ENCODE results near the gene POLQ.
"Not testable (repeated sequence)": the region's sequence is repeated elsewhere in the genome, so short reads cannot be mapped to it uniquely, and the experiment has no call there.

The POLQ gene

DNA sequence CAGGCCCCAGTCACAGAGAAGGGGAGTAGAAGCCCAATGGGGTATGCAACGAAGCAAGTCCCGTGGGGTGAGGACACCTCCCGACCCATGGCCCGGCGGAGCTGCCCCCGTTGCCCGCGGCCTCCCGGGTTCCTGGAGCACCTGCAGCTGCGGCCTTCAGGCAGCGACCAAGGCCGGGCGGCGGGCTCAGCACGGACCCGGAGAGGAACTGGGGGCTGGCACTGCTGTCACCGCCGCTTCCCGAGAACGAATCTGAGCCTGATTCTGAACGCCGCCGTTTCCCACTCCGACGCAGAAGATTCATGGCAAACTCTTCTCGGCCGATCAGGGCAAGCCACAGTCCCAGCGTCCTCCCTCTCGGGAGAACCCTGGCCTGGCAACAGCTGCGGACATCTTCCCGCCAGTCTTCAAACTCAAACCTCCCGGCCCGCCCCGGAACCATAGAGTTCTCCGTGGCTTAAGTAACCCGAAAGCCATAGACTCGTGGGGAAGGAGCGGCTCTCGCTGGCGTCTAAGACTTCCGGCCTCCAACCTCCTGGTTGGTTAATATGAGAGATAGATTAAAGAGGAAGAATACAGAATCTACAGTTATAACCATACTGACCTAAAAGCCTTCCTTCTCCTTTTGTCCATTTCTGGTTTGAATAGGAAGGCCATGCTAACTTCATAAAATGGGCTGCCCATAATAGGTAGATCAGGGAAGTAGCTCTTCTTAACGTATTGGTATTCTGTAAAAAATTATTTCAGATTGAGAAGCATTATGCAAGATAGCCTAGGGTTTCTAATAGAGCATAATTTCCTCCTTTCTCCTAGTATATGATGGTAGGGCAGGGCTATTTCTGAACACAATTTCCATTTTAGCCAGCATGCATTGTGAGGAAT, at the start of gene POLQ:
Gene POLQ (minus strand): TSS at position 415 of the 882 bp plus-strand sequence. CDS start 111 bp downstream, at position 304.
- peak; percentile 86 for DNase-seq

DNA sequence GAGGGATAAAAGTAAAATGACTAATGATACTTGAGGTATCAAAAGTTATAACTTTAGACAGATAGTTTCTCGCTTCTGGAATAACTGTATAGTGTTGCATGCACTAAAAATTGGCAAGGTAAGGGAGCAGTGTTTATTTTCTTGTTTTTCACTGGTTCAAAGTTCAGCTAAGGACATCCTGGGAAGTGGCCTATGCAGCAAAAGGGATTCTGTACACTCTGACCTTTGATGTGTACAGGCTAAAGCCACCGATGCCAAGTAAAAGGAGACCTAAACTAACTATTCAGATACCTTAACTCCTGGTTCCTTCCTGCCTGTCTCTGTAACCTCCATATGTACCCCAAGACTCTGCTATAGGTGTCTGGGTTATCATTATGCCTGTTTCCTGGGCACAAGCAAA, 49.1 kb upstream of the POLQ start:
- DNase-seq = no peak

DNA sequence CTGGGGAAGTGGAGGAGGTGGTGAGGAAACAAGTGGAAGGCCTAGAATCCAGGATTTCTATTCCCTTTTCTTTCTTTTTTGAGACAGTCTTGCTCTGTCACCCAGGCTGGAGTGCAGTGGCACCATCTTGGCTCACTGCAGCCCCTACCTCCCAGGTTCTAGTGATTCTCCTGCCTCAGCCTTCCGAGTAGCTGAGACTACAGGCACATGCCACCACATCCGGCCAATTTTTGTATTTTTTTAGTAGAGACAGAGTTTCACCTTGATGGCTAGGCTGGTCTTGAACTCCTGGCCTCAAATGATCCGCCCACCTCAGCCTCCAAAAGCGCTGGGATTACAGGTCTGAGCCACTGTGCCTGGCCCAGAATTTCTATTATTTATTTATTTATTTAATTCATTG, 48.0 kb upstream of the POLQ start:
- not testable (repeated sequence) for DNase-seq

DNA sequence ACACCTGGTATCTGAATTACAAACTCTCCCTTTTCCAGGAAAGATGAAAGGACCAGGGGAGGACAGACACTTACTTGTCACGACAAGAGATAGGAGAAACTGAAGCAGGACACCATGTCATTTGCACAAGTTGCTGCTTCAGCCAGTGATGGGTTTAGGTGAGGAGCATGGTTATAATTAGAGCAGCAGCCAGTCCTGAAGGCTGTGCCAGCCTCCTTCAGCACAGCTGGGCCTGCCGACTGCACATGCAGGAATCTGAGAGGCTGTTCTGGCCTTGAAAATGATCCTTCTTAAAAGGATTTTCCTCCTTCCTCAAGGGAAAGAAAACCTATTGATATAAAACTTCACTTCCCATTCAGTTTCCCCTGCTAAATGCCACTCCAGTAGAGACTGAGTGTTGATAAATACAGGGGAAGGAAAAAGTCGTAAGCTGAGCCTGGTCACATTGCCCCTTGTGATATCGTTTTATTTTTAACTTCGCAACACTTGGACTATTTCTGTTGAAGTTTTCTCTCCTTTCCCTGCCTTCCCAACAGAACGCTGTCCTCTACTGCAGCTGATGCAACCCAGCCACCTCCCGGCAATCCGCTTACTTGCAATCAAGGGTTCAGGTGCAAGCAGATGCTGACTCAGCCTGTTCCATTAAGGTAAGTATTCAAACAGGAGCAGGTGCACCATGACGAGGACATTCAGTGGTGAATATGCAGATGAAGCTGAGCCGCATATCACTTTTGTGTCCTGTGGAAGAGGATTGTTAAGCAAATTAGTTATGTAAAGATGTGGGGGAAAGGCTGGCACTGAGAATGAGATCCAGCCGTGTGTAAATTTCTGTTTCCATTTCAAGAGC, 47.3 kb upstream of the POLQ start, which contains the start of gene FBXO40:
Gene FBXO40 (plus strand): TSS at position 524 of the 847 bp plus-strand sequence. CDS start 27,197 bp downstream, outside the sequence.
- no peak for DNase-seq

DNA sequence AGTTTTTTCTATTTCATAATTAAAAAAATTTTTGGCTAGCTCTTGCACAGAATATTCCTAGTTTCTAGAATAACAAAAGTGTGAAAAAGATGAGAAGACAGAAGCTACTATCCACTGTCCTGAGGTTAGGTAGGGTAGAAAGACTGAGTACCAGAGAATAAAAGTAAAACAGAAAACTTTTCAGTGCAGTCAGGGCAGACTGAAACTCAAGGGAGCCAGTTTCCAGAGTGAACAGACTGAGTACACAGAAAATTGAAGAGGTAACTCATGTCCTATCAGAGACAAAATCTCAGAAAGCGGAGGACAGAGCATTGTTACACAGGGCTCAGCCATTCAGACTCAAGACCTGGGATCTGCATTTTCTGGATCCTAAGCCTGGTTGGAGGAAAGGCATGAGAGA, 38.6 kb upstream of the POLQ start:
- no peak for DNase-seq

DNA sequence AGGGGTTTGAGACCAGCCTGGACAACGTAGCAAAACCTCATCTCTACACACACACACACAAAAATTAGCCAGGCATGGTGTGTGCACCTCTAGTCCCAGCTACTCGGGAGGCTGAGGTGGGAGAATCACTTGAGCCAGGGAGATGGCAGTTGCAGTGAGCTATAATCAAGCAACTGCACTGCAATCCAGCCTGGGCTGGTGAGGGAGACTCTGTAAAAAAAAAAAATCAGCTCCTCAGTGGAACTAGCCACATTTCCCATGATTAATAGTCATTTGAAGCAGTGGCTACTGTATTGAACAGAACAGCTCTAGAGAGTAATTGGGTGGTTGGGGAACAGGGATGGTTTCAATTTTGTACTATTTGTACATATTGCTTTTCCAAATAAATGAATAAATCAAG, 35.9 kb upstream of the POLQ start:
- DNase-seq = no peak

DNA sequence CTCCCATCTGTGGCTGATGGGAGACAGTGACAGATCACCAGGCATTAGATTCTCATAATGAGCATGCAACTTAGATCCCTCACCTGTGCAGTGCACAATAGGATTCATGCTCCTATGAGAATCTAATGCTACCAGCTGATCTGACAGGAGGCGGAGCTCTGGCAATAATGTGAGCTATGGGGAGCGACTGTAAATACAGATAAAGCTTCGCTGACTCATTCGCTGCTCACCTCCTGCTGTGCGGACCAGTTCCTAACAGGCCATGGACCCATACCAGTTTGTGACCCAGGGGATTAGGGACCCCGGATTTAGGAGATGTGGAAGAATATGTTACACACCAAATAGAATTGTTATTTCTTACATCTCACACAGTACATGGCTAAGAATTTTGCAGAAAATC, 28.7 kb upstream of the POLQ start:
- no peak for DNase-seq

DNA sequence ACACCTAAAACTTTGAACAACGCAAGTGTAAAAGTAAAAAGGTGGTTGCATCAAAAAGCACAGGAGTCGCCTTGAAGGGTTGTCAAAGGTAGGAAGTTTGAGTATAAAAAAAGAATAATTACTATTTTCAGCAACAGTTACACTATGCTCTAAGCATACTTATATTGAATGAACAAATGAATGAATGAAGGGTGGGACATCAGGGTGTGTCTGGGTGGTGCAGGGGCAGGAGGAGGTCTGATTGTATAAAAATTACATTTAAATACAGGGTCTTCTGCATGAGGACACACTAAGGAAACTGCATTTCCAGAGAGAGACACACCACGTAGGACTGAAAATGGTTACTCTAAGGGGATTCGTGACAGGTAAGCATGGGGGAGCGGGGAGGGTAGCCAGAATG, 21.9 kb upstream of the POLQ start, which contains the start of gene ARGFX:
Gene ARGFX (plus strand): TSS at position 301 of the 400 bp plus-strand sequence. CDS start 2,765 bp downstream, outside the sequence.
- no peak for DNase-seq

DNA sequence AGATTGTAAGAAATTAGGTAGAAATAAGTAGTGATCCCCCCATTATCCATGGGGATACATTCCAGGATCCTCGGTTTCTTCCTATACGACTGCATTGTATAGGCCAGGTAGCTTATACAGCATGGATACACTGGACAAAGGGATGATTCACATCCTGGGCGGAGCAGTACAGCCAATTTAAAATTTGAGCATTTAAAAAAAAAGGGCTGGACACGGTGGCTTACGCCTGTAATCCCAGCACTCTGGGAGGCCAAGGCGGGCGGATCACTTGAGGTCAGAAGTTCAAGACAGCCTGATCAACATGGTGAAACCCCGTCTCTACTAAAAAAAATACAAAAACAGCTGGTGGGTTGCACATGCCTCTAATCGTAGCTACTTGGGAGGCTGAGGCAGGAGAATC, 21.0 kb upstream of the POLQ start:
- no peak for DNase-seq

DNA sequence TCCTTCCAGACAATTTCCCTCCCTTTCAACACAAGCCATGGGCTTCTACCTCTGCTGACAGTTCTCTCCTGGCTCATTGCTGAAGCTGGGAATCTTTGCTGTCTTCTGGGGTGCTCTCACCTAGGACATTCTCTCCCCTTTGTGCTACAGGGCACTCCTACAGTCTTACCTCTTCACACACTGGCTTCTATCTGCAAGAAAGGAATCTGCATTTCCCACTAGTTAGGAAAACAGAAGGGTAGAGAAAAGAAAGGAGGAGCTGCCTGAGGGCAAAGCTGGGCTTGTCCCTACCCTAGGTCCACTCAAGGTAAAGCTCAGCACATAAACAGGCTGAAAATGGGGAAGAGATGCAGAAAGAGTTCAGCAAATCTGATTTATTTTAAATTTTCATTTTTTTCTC, 16.4 kb upstream of the POLQ start:
- DNase-seq = no peak

DNA sequence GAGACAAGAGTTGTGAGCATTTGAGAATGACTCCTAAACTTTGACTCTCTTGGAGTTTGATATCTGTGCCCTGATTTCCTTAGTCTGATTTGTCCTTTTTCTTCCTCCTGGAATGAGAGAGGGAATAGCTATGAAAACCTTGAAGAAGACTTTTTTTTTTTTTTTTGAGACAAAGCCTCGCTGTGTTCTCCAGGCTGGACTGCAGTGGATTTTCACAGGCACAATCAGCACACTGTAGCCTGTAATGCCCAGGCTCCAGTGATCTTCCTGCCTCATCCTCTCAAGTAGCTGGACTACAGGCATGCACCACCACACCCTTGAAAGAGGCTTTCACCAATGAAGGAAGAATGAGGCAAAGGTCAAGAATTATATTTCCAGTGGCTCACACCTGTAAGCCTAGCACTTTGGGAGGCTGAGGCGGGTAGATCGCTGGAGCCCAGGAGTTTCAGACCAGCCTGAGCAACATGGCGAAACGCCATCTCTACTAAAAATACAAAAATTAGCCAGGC, 11.7 kb upstream of the POLQ start:
- DNase-seq = no peak

DNA sequence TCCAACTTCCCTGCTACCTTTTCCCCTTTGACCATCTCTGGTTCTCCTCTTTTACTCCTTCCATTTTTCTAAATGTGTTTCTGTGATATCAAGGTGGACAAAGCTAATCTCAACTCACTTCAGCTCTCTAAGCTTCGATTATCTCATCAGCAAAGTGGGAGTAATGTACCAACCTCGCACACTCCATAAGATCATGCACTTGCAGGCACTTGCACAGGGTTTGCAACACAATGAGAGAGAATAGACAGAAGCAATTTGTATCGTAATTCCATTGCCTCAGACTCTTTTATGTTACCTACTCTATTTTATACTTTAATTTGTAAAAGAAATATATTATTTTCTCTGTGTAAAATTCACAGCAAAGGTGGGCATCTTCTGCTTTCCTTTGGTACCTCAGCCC, 7.0 kb upstream of the POLQ start:
- DNase-seq = no peak

DNA sequence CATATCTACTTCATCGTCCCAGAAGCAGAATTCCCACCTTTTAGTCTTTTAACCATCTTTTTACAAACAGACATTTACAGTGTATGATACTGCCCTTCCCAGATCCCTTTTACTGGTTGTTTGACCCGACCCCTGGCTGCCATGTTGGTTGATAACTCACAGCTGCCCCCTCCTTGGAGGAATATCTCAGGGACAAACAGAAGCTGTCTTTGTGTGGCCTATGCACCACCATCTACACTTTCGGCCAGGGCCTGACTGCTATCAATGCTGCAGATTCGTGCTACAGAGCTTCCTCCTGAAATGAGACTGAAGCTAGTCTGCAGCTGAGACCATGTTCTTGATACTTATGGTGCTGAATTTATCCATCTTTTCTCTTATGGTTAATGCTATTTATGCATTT, 6.6 kb upstream of the POLQ start:
- DNase-seq = no peak

DNA sequence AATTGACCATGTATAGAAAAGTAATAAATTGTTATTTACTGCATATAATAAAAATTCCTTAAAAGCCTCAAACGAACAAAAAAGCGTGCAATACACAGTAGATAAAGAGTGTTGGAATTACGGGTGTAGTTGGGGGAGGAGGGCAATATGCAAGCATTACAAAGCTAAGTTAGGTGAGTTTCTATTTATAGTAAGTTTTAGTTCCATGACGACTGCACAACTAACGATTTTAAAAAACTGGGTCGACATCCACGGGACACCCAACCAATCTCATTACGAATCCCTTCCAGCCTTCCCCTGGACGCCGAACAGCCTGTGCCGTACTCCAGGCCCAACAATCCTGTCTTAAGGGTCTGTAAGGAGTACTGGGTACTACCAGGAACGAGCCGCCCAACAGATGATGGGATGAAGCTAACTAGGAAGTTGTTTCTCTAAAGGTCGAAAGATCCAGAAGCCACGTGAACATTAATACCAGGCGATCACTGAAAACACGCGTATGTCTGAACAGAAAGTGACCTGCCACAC, 677 bp downstream of the POLQ start:
- DNase-seq = no peak

DNA sequence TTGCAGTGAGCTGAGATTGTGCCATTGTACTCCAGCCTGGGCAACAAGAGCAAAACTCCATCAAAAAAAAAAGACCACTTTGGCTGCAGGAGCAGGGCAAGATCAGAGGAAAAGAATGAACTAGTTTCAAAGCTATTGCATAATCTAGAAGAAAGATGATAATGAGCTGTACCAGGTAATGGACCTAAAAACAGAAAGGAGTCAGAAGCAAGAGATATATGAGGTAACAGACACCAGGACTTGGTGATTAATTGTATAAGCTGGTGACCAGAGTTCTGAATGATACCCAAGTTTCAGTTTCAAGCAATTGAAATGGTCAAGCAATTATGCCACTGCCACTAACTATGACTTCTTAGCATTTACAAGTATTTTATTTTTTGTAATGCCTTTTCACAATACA, 2.9 kb downstream of the POLQ start:
- no peak for DNase-seq

DNA sequence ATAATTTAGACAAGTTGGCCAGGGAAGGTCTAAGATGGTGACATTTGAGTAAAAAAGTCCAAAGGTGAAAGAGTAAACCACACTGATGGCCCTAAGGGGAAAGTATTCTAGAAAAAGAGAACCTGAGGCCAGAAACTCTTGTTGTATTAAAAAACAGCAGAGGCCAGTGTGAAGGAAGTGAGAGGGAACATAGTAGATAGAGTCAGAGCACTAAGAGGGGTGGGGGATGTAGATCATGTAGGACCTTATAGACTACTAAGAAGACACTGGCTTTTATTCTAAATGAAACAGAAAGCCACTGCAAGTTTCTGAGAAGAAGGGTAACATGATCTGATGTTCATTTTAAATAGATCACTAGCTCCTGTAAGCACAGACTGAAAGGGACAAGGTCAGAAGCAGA, 14.5 kb downstream of the POLQ start:
- no peak for DNase-seq

DNA sequence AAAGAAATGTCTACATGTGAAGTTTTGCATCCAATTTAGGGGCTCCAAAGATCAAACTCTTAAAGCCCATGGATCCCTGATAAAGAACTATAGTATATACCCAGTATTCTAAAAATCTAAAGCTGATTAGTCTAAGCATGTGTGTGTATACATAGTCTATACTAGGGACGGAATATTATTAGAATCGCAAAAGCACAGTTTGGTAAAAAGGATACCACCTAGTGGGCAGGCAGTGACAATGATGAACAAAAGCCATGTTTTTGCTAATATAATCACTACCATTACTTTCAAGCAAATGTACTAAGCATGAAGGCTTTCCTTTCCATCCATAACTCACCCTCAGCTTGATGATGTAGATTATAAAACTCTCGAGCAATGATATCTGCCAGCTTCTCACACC, 16.5 kb downstream of the POLQ start:
- DNase-seq = no peak

DNA sequence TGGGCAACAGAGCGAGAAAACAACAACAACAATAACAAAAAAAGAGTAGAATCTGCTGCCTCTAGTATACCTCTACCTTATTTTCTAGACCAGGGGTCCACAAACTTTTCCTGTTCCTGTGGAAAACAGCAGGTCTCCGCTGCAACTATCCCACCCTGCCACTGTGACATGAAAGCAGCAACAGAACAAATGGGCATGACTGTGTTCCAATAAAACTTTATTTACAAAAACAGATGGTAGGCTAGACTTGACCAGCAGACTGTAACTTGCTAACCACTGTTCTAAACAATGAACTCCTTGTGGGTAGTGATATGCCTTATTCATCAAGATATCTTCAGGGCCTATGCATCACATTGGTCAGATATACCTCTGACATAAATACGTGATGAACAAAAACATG, 25.3 kb downstream of the POLQ start:
- no peak for DNase-seq

DNA sequence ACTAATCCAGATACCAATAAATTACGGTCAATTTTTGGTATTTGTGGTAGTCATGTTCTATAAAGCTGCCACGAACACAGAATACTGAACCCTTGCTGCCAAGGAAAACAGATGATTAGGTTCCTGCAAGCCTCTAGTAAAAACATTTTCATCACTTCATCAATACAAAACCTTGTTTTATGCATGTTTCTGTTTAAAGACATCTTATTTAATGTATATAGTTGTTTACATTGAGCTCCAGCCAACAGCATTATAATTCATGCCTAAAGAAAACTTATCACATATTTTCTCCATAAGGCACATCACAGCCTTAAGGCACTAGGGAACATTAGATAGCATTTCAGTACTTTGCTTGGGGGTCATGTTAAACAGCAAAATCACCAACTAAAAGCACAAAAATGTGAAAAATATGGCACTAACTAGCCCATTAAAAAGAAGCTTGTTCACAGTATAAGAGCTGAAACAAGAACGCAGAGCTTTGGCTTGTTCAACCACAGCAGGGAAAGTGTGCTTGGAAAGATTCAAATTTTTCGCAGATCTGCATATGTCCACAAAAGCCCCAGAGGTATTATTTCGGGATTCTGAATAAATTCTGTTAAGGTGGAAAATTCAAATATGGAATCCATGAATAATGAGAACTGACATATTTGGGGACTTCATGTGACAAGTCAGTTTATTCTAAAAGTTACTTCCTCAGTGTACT, 27.7 kb downstream of the POLQ start:
- no peak for DNase-seq

DNA sequence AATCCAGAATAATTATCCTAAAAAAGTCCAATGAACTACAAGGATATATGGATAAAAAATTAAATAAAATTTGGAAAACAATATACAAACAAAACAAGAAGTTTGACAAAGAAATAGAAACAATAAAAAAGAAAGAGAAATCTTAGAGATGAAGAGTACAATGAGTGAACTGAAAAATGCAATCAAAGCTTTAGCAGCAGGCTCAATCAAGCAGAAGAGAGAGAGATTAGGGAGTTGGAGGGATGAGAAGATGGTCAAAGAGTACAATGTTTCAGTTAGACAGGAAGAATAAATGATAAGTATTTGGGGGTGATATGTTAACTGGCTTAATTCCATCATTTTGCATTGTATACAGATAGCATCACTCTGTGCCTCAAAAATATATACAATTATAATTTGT, 29.9 kb downstream of the POLQ start:
- DNase-seq = no peak

DNA sequence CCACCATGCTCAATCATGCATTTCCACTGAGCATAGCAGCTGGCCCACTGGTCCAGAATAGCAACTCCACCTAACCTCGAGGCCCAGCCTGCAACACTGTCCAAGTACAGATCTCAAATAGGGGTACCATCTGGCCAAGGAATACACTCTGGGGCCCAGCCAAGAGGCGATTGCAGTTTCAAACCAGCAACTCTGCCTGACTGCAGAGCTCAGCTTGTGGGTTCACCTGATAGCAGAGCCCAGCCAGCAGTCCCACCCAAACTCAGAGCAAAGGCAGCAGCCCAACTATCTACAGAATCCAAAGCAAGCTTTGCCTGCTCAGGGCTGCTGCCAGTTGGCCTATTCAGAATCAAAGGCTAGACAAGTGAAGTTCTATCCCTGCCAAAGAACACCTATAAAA, 30.5 kb downstream of the POLQ start:
- DNase-seq = no peak

DNA sequence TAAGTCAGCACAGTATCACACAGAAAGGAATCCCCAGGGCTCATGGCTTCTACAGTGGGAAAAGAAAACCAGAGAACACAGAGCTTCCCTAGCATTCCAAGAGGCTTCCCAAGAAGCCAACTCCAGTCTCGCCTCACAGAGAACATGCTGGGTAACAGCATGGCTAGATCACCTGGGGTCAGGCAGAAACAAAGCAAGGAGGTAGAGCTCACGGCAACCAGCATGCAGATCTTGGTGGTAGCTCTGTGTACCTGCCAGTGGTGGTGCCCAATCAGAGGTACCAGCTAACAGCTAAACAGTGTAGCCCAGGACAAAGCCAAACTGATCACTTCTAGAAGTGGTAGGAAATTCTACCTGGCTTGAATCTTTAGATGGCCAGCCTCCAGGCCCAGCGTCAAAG, 31.3 kb downstream of the POLQ start:
- DNase-seq = no peak

DNA sequence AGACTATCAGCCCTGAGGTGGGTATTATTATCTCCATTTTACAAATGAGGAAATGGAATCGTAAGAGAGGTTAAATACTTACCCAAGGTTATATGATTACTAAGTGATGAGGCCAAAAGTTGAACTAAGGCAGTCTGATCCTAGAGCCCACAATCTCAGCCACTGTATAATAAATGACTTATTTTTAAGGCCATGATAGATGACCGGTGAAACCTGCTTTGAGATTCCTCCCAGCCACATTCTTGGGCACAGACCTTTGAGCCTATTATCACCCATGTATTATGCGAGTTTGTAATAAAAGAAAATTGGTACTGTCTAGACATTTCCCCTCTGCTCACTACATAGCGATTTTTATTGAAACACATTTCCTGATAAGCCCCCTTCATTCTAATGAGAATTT, 37.4 kb downstream of the POLQ start:
- no peak for DNase-seq
